ENCODE measurements around the gene MYO7A.

Gene MYO7A

DNA sequence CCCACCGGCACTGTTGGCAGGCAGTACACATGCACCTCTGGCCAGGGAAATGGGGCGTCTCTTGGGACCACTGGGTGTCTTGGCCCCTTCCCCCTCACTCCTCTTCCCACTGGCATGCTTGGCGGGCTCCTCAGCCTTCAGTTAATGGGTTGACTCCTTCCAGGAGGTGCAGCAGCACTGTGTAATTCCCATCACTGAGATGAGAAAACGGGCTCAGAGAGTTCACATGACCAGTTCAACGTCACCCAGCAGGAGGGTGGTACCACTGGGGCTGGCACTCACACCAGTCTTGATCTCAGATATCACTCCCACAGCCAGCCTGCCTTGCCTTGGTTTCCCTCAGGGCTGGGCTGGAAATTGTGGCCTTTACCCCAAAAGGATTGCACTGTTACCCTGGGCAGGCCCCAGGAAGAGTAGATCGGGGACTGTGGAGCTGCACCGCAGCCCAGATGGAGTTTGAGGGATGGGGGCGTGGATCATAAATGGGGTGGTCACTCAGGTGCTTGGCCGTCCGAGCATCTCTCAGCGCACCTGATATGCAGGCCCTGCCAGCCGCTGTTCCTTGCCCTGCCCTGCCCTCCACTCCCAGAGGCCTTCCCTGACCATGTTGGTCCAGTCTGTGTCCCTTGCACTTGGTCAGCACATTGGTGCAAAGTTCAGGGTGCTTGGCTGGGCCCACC is 44.3 kb upstream of the MYO7A start:
- DNase-seq (ENCODE audit: low read depth, low spot score): no peak
- in situ Hi-C loops (cut with HindIII; ENCODE audit: low sequenced_read_pairs): no loop called here
- TF ChIP-seq, protein P1, sequence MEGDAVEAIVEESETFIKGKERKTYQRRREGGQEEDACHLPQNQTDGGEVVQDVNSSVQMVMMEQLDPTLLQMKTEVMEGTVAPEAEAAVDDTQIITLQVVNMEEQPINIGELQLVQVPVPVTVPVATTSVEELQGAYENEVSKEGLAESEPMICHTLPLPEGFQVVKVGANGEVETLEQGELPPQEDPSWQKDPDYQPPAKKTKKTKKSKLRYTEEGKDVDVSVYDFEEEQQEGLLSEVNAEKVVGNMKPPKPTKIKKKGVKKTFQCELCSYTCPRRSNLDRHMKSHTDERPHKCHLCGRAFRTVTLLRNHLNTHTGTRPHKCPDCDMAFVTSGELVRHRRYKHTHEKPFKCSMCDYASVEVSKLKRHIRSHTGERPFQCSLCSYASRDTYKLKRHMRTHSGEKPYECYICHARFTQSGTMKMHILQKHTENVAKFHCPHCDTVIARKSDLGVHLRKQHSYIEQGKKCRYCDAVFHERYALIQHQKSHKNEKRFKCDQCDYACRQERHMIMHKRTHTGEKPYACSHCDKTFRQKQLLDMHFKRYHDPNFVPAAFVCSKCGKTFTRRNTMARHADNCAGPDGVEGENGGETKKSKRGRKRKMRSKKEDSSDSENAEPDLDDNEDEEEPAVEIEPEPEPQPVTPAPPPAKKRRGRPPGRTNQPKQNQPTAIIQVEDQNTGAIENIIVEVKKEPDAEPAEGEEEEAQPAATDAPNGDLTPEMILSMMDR (IDR thresholded peaks at IDR 0.05; ENCODE audit: low read depth, low read length): no peak
- no peak overlapping the region for H3K4me3 ChIP-seq (ENCODE audit: low read depth, low read length)

DNA sequence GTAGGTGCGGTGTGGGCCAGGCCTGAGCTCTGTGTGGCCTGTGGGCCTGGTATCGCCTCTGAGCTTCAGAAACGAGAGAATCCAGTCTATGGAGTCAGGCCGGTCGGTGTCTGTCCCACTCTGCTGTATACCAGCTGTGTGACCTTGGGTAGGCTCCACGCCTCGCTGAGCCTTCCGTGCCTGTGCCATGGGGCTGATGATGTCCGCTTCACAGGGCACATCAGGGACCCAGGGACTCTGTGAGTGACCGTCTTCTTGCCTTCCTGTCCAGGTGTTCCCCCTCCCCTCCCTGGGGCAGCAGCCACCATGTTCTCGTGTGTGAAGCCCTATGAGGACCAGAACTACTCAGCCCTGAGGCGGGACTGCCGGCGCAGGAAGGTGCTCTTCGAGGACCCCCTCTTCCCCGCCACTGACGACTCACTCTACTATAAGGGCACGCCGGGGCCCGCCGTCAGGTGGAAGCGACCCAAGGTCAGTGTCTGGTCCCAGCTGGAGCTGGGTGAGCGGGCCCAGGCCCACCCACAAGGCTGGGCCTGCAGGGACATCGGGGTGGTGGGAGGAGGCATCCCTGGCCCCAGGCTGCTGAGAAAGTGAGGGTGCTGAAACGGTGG is 43.4 kb upstream of the MYO7A start:
- in situ Hi-C loops (cut with HindIII; ENCODE audit: low sequenced_read_pairs): no loop called here
- no peak for DNase-seq (ENCODE audit: low read depth, low spot score)
- H3K4me3 ChIP-seq (ENCODE audit: low read depth, low read length): no peak overlapping the region
- TF ChIP-seq, protein P1 (IDR thresholded peaks at IDR 0.05; ENCODE audit: low read depth, low read length): no peak

DNA sequence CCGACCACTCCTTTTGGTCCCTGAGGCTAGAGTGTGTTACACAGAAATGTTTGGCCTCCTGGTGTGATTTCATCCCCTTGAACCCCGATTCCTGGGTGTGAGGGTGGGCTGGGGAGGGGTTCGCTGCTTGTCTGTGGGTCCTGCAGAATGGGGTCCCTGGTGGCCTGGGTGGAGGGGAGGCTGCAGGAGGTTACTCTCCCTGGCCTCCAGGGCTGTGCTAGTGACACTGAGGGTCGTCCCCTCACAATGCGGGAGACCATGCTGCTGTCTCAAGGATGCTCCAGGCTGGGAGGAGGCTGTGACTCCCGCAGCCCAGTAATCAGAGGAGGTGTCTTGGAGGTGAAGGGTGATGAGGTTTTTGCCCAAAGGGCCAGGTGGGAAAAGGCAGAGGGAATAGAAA is 42.4 kb upstream of the MYO7A start:
- H3K4me3 ChIP-seq (ENCODE audit: low read depth, low read length): no peak overlapping the region
- DNase-seq (ENCODE audit: low read depth, low spot score): no peak
- TF ChIP-seq, protein P1 (IDR thresholded peaks at IDR 0.05; ENCODE audit: low read depth, low read length): no peak
- in situ Hi-C loops (cut with HindIII; ENCODE audit: low sequenced_read_pairs): no loop called here

DNA sequence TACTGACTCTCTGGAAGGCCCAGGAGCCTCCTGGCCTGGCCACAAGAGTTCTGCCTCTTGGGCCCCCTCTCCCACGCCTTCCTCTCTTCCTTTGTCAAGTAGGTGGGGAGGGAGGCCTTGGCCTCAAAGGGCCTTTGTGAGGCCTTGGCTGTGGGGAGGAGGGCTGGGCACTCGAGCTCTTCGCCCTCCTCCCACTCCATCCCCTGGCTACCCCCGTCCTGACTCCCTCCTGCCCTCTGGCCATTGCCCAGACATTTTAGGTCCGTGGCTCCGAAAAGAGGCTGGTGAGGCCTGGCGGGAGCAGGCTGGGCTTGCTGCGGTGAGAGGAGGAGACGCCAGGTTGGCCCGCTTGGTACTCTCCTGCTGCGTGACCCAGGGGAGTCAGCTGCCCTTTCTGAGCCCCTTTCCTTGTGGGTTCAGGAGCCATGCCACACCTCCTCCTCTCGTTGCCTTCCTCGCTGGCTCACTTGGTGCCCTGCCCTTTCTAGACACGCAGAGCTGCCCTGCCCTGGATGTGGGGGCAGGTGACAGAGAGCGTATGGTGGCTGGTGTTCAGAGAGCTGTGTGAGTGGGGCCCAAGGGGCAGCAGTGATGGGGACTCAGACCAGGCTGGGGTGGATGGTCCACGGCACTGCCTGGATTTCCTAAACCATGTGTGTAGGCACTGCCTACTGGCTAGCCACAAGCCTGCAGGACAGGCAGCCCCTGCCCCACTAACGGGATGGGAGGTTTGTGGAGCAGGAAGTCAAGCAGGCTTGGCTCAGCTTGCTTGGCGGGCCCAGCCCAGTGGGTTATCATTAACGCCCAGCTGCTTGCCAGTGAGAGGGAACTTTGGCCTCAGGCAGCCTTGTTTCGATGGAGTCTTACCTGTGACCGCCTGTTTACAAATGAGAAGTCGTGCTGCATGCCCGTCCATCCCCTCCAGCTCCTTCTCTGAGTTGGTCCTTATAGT is 41.2 kb upstream of the MYO7A start:
- DNase-seq (ENCODE audit: low read depth, low spot score): no peak
- no peak overlapping the region for H3K4me3 ChIP-seq (ENCODE audit: low read depth, low read length)
- TF ChIP-seq, protein P1 (IDR thresholded peaks at IDR 0.05; ENCODE audit: low read depth, low read length): no peak
- in situ Hi-C loops (cut with HindIII; ENCODE audit: low sequenced_read_pairs): no loop called here

DNA sequence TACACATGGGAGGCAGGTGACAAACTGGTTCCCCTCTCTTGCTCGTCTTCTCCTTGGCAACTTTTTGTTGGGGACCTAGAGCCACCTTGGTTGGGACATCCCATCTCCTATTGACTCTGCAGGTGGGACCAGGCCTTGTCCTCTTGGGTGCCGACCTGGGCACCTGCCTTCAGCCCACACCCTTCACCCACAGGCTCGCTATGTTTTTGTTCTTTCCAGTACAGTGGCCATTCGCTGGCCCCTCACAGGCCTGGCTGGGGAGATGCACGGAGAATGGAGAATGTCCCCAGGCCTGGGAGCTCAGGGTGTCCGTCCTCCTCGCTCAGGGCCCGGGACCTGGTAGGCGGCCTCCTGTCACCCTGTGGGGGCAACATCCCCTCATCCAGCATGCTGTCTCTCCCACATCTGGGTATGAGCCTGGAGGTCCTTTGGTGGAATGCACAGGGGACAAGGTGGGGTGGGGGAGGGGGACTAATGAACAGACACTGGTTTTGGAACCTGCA is 40.3 kb upstream of the MYO7A start:
- DNase-seq (ENCODE audit: low read depth, low spot score): no peak
- TF ChIP-seq, protein P1 (IDR thresholded peaks at IDR 0.05; ENCODE audit: low read depth, low read length): no peak
- in situ Hi-C loops (cut with HindIII; ENCODE audit: low sequenced_read_pairs): no loop called here
- H3K4me3 ChIP-seq (ENCODE audit: low read depth, low read length): no peak overlapping the region

DNA sequence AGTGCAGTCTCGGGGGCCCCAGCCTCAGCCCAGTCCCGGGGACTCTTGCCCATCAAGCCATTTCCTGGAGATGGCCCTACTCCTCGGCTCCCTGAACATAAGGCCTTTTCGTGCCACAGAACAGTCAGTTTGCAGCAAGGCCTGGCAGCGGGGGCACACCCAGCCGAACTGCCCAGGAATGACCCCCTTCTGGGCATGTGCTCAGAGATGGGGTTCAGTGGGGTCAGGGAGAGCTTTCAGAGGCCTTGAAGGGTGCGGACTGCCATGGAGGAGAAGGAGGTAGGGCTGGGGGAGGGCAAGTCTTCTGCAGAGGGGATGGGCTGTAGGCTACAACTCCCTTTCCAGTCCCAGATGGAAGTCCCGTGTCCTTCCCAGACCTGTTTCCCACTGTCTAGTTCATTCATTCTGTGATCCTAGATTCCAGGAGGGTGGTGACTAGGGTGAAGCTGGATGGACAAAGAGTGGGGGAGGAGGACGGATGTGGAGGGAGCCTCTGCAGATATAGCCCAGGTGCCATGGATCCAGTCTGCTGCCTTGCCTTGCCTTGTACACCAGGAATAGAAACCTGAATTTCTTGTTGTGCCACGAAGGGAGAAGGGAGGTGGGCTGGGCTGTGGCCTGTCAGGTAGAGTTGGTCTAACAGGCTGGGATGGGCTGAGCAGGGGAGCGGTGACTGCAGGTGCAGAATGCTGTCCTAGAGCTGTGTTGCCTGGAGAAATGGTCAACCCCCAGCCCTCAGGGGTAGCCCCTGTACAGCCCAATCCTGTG is 39.6 kb upstream of the MYO7A start:
- H3K4me3 ChIP-seq (ENCODE audit: low read depth, low read length): no peak overlapping the region
- no peak for DNase-seq (ENCODE audit: low read depth, low spot score)
- TF ChIP-seq, protein P1 (IDR thresholded peaks at IDR 0.05; ENCODE audit: low read depth, low read length): no peak
- in situ Hi-C loops (cut with HindIII; ENCODE audit: low sequenced_read_pairs): no loop called here
